ENCODE measurements around the gene SLC35F5.
"Not testable (repeated sequence)": the region's sequence is repeated elsewhere in the genome, so short reads cannot be mapped to it uniquely, and the experiment has no call there.

Gene SLC35F5, protein sequence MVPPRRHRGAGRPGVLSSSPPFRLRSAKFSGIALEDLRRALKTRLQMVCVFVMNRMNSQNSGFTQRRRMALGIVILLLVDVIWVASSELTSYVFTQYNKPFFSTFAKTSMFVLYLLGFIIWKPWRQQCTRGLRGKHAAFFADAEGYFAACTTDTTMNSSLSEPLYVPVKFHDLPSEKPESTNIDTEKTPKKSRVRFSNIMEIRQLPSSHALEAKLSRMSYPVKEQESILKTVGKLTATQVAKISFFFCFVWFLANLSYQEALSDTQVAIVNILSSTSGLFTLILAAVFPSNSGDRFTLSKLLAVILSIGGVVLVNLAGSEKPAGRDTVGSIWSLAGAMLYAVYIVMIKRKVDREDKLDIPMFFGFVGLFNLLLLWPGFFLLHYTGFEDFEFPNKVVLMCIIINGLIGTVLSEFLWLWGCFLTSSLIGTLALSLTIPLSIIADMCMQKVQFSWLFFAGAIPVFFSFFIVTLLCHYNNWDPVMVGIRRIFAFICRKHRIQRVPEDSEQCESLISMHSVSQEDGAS

DNA sequence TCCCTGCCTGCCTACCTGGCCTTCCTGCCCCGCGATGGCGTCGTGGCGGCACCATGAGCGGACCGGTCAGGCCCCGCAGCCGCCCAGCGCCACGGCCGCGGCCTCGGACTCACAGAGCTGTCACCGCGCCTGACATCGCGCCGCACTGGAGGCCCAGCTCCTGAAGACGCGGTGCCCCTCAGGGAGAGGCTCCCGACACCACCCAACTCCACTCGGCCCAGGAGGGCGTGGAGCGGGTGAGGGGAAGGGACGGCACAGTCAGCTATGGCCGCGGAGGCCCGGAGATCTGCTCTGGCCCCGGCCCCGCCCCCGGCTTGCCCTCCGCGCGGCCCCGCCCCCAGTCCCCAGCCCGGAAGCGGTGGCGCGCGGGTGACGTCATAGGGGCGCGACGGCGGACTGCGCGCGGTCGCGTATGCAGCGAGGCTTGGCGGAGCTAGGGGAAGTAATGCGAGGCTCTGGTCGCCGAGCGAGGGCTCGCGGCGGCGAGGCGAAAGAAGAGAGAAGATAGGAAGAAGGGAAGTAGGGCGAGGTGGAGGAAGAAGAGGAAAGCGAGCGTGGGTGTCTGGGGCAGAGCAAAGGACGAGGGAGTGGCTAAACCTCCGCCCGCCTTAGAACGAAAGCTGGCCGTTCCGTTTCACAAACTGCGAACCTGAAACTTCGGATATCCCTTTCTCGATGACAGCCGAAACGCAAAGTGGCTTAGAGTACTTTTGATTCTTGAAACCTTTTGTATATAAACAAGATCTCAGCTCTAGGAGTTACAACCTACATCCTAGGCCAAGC is at the start of gene SLC35F5:
Gene SLC35F5, minus strand, starts transcription at position 288 of the 783 bp plus-strand sequence. Its CDS starts 233 bp downstream, at position 55.
- DNase-seq (peak; percentile 98), ATAC-seq (peak; percentile 91)

GRCh38 chr2:113799375-113799774 is 42.9 kb upstream of the SLC35F5 start:
- ATAC-seq (no peak), DNase-seq (no peak)

DNA sequence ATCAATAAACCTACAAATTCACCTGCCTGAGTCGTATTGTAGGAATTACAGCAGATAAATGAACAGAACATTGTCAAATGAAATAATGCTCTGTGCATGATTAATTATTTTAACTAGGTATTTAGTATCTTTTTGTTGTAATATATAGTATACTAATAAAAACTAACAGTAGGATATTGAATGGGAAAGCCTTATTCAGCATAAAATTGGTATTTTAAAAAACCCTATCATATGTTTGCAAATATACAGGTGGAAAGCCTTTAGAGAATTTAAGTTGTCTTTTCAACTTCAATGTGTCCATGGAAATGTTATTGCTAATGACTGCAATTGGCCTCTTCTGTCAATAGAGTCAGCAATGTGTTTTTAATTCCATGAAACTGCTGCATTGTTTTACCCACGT is 40.8 kb upstream of the SLC35F5 start:
- ATAC-seq (no peak), DNase-seq (no peak)

GRCh38 chr2:113796592-113797175 is 40.2 kb upstream of the SLC35F5 start:
- ATAC-seq (no peak), DNase-seq (no peak)

- no peak for ATAC-seq
- no peak for DNase-seq
These were observed 39.0 kb upstream of the SLC35F5 start for GRCh38 chr2:113795405-113795920.

- no peak for DNase-seq
- peak; percentile 88 for ATAC-seq
These were observed 35.5 kb upstream of the SLC35F5 start for GRCh38 chr2:113791697-113792590.

- ATAC-seq, result no peak
- DNase-seq, result no peak
These were observed 28.6 kb upstream of the SLC35F5 start for GRCh38 chr2:113784823-113785744.

- ATAC-seq, result no peak
These were observed 24.0 kb upstream of the SLC35F5 start for GRCh38 chr2:113780472-113780871.

DNA sequence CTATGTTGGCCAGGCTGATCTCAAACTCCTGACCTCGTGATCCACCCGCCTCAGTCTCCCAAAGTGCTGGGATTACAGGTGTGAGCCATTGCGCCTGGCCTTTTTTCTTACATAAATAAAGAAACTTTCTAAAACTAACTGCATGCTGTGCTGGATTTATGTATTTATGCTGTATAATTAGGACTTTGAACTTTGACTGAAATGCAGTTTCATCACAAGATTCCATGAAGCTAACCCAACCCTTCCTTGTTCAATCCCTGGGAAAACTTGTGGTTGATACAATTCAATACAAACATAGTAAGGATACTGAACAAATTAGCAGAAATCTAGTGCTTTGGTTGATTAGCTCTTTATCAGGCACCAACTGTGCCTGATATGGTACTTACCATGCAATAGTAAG is 20.9 kb upstream of the SLC35F5 start:
- ATAC-seq (no peak), DNase-seq (no peak)

More at GRCh38 chr2:113780472-113780871, 24.0 kb upstream of the SLC35F5 start:
- no peak for DNase-seq

GRCh38 chr2:113776949-113777348 is 20.5 kb upstream of the SLC35F5 start:
- ATAC-seq, result no peak
- no peak for DNase-seq

DNA sequence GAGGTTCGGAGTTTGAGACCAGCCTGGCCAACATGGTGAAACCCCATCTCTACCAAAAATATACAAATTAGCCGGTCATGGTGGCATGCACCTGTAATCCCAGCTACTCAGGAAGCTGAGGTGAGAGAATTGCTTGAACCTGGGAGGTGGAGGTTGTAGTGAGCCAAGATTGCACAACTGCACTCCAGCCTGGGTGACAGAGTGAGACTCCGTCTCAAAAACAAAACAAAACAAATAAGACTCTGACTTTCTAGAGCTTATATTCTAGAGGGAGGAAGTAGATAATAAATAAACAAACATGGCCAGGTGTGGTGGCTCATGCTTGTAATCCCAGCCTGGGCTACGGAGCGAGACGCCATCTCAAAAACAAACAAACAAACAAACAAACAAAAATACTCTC is 18.2 kb upstream of the SLC35F5 start:
- not testable (repeated sequence) for DNase-seq, ATAC-seq

GRCh38 chr2:113770929-113771328 is 14.5 kb upstream of the SLC35F5 start:
- no peak for DNase-seq

GRCh38 chr2:113769555-113769954 is 13.1 kb upstream of the SLC35F5 start:
- ATAC-seq (no peak), DNase-seq (no peak)

More at GRCh38 chr2:113770929-113771328, 14.5 kb upstream of the SLC35F5 start:
- ATAC-seq, result no peak

- DNase-seq, result no peak
- ATAC-seq, result no peak
These were observed 12.3 kb upstream of the SLC35F5 start for GRCh38 chr2:113768770-113769169.

DNA sequence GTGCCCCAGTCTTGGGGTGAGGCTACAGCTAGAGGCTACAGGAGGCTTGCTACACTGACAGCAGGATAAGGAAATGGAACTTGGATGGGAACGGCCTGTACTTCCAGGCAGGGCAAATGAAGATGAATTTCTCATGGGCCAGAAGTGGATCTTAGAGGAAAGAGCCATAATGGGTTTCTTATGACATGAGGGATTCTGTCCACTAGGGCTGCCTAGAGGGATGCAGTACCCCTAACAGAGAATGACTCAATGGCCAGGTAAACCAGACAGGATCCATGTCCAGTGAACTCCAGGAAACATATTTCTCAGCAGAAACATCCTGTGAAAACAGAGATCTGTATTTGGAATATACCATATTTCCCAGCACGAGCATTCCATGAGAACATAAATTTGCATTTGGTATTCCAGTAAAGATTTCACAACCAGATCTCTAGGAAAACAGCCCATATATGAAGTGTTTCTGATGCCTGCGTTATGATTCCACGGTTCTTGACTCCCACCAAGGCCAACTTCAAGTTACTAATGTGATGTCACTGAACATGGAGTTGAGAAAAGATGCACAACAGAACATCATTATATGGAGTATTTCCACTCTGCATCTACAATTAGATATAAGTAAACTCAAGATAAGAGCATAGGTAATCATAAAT is 11.5 kb upstream of the SLC35F5 start:
- DNase-seq (no peak), ATAC-seq (no peak)

DNA sequence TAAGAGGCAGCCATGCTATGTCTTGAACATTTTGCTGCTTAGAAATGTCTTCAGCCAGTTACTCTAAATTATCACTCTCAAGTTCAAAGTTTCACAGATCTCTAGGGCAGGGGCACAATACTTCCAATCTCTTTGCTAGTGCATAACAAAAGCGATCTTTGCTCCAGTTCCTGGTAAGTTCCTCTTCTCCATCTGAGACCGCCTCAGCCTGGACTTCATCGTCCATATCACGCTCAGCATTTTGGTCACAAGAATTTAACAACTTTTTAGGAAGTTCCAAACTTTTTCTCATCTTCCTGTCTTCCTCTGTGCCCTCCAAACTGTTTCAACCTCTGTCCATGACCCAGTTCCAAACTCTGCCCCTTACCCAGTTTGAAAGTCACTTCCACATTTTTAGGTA is 8.8 kb upstream of the SLC35F5 start:
- DNase-seq, result no peak
- no peak for ATAC-seq

GRCh38 chr2:113762377-113763118 is 6.1 kb upstream of the SLC35F5 start:
- no peak for ATAC-seq
- DNase-seq, result no peak

- ATAC-seq (no peak), DNase-seq (no peak)
These were observed 4.0 kb upstream of the SLC35F5 start for GRCh38 chr2:113760400-113760799.

DNA sequence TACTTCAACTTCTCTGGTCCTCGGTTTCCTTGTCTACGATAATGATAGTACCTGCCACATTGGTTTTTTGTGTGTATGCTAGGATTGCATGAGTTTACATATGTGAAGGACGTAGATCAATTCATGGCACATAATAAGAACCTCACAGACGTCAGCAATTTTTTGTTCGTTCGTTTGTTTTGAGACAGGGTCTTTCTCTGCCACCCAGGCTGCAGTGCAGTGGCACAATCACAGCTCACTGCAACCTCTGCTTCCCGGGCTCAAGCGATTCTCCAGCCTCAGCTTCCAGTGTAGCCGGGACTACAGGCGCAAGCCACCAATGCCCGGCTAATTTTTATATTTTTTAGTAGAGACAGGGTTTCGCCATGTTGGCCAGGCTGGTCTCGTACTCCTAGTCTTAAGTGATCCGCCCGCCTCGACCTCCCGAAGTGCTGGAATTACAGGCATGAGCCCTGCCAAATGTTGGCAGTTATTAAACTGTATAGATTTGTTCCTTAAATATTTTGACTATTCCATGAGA is 756 bp upstream of the SLC35F5 start:
- ATAC-seq (no peak), DNase-seq (peak; percentile 5)

Measured in stimulated activated naive CD8-positive, alpha-beta T cell treated with anti-CD3 and anti-CD28 coated beads, Interleukin-15, Interleukin-2, amounts not matched to agents 100 U/mL and 50 U/mL, for 24 hours (primary cell).